SK-N-SH treated with all-trans-retinoic acid at 6 μM for 48 hours (cell line): ENCODE data around the gene TKTL1.

ENCODE experiments used
- ATAC-seq: fragments of 200-7000 bp; cut with Tn5 transposase; 3 replicates; pipeline ENCODE4 v1.9.1; 2020; ENCODE audit warnings: mild to moderate bottlenecking, moderate library complexity
- ARNTL ChIP-seq: fragments of 450-650 bp; formaldehyde crosslinking; IDR thresholded peaks from 2 replicates; pipeline ENCODE4 v1.5.0; 2020; ENCODE audit warnings: low read depth, mild to moderate bottlenecking, moderate library complexity, borderline replicate concordance
- BACH2 ChIP-seq: fragments of 250-450 bp; sonication (Bioruptor Pico); IDR thresholded peaks from 2 replicates; pipeline ENCODE4 v1.9.0; 2021; ENCODE audit warnings: mild to moderate bottlenecking, borderline replicate concordance
- CSDC2 ChIP-seq: fragments of 250-450 bp; sonication (Bioruptor Pico); IDR thresholded peaks from 2 replicates; pipeline ENCODE4 v1.5.0; 2020; ENCODE audit warnings: mild to moderate bottlenecking, moderate library complexity
- GLIS3 ChIP-seq: fragments of 250-450 bp; sonication (Bioruptor Pico); IDR thresholded peaks from 2 replicates; pipeline ENCODE4 v1.5.0; 2020; ENCODE audit warnings: mild to moderate bottlenecking, moderate library complexity
- ISL1 ChIP-seq: fragments of 250-450 bp; sonication (Bioruptor Pico); IDR thresholded peaks from 2 replicates; pipeline ENCODE4 v2.1.2; 2022; ENCODE audit warnings: mild to moderate bottlenecking, moderate library complexity
- POU6F1 ChIP-seq: fragments of 250-450 bp; sonication (Bioruptor Pico); IDR thresholded peaks from 2 replicates; pipeline ENCODE4 v1.8.0; 2021; ENCODE audit warnings: low read depth, mild to moderate bottlenecking, moderate library complexity, borderline replicate concordance
- PPARA ChIP-seq: fragments of 250-450 bp; sonication (Bioruptor Pico); IDR thresholded peaks from 2 replicates; pipeline ENCODE4 v1.5.0; 2020; ENCODE audit warnings: mild to moderate bottlenecking, borderline replicate concordance
- RARB ChIP-seq: fragments of 250-450 bp; sonication (Bioruptor Pico); IDR thresholded peaks from 2 replicates; pipeline ENCODE4 v1.8.0; 2021; ENCODE audit warnings: mild to moderate bottlenecking, moderate library complexity
- SNAI2 ChIP-seq: fragments of 250-450 bp; sonication (Bioruptor Pico); IDR thresholded peaks from 2 replicates; pipeline ENCODE4 v1.5.0; 2020; ENCODE audit warnings: mild to moderate bottlenecking, moderate library complexity
- TOX ChIP-seq: fragments of 250-450 bp; sonication (Bioruptor Pico); IDR thresholded peaks from 2 replicates; pipeline ENCODE4 v1.8.0; 2021; ENCODE audit warnings: mild to moderate bottlenecking, moderate library complexity, borderline replicate concordance
- TSHZ2 ChIP-seq: fragments of 250-450 bp; sonication (Bioruptor Pico); IDR thresholded peaks from 2 replicates; pipeline ENCODE4 v1.5.0; 2020; ENCODE audit warnings: mild to moderate bottlenecking, moderate library complexity
- ZC3H10 ChIP-seq: fragments of 250-450 bp; sonication (Bioruptor Pico); IDR thresholded peaks from 2 replicates; pipeline ENCODE4 v1.5.1; 2021; ENCODE audit warnings: mild to moderate bottlenecking, moderate library complexity
- ZFP3 ChIP-seq: fragments of 250-450 bp; sonication (Bioruptor Pico); IDR thresholded peaks from 2 replicates; pipeline ENCODE4 v1.5.0; 2020; ENCODE audit warnings: mild to moderate bottlenecking, moderate library complexity
- ZFP30 ChIP-seq: fragments of 450-650 bp; formaldehyde crosslinking; IDR thresholded peaks from 2 replicates; pipeline ENCODE4 v1.5.0; 2022; ENCODE audit warnings: mild to moderate bottlenecking, moderate library complexity
- ZNF565 ChIP-seq: fragments of 450-650 bp; formaldehyde crosslinking; conservative IDR thresholded peaks from 2 replicates; pipeline ENCODE4 v1.5.0; 2020; ENCODE audit warnings: low read depth, mild to moderate bottlenecking, moderate library complexity
- ZNF70 ChIP-seq: fragments of 450-650 bp; formaldehyde crosslinking; IDR thresholded peaks from 2 replicates; pipeline ENCODE4 v1.5.0; 2020; ENCODE audit warnings: mild to moderate bottlenecking, moderate library complexity
- ZNF8 ChIP-seq: fragments of 450-650 bp; formaldehyde crosslinking; IDR thresholded peaks from 2 replicates; pipeline ENCODE4 v1.5.0; 2020; ENCODE audit warnings: mild to moderate bottlenecking, moderate library complexity
- TF ChIP-seq, protein P1 (sequence below): fragments of 250-450 bp; sonication (Bioruptor Pico); IDR thresholded peaks from 2 replicates; pipeline ENCODE4 v1.5.1; 2020; ENCODE audit warnings: low read depth, mild to moderate bottlenecking, moderate library complexity
- TF ChIP-seq, protein P2 (sequence below): fragments of 250-450 bp; sonication (Bioruptor Pico); IDR thresholded peaks from 2 replicates; pipeline ENCODE4 v1.8.0; 2020; ENCODE audit warnings: mild to moderate bottlenecking, moderate library complexity, borderline replicate concordance
- TF ChIP-seq, protein P3 (sequence below): fragments of 250-450 bp; sonication (Bioruptor Pico); IDR thresholded peaks from 2 replicates; pipeline ENCODE4 v1.5.1; 2021; ENCODE audit warnings: mild to moderate bottlenecking, moderate library complexity

TKTL1 gene

DNA sequence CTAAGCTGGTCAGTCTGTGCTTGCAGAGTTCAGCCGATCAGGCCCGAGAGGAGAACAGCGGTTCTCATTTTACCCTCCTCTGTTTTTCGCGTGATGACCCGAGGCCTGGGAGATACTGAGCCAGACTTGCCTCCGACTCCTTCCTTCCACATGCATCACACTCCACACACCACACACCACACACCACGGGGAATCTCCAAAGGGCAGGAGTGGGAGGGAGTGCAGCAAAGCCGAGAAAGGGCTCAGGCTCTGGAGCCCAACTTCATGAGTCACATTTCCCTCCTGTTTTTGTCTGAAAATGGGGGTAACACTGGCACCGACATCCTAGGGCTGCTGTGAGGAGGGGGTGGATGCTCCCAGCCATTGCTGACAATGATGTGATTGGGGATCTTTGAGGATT, 38.9 kb downstream of the TKTL1 start:
- no peak for TF ChIP-seq ZNF8 (CRISPR knock-in tag)
- TF ChIP-seq ARNTL (CRISPR knock-in tag), result no peak
- no peak for TF ChIP-seq TSHZ2 (CRISPR knock-in tag)
- TF ChIP-seq RARB (CRISPR knock-in tag), result no peak
- TF ChIP-seq TOX (CRISPR knock-in tag), result no peak
- no peak for TF ChIP-seq CSDC2 (CRISPR knock-in tag)
- TF ChIP-seq ZFP30 (CRISPR knock-in tag), result no peak
- no peak for TF ChIP-seq PPARA (CRISPR knock-in tag)
- TF ChIP-seq, protein P1, sequence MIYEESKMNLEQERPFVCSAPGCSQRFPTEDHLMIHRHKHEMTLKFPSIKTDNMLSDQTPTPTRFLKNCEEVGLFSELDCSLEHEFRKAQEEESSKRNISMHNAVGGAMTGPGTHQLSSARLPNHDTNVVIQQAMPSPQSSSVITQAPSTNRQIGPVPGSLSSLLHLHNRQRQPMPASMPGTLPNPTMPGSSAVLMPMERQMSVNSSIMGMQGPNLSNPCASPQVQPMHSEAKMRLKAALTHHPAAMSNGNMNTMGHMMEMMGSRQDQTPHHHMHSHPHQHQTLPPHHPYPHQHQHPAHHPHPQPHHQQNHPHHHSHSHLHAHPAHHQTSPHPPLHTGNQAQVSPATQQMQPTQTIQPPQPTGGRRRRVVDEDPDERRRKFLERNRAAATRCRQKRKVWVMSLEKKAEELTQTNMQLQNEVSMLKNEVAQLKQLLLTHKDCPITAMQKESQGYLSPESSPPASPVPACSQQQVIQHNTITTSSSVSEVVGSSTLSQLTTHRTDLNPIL (CRISPR knock-in tag), result no peak
- TF ChIP-seq SNAI2, result no peak
- ATAC-seq, result no peak

DNA sequence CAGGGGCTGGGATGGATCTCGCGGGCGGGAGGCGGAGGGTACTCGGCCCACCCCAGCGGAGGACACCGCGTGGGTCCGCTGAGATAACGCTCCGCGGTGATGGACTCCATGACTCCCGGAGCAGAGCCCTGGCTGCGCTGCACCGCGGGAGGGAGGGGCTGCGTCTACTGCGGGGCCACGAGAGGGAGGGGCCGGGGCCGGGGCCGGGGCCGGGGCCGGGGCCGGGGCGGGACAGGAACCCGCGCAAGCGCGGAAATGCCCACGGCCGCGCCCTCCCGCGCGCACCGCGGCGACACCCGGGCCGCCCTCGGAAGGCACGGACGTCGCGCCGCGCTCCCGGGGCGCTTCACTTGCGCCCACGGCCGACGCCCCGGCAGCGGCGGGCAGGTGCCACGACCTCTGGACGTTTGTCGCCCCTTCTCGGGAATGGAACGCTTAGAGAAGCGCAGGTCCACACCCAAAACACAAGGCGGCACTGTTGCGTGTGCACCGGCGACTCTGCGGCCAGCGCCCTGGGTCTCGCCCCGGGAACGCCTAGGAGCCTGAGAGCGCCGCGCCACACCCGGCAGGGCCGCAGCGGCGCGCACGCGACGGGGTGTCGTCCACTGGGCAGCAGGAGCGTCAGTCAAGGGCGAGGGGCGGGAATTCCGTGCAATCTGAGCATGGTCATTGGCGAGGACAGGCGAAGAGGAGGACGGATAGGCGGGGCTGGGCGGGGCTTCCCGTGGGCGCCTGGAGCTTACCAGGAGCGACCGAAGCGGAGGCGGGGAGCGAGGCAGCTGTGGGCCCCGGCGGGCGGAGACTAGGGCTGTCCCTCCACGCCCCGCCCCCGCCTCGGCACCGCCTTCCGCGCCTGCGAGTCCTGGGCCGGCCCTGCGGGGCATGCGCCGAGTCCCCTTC, 46.1 kb downstream of the TKTL1 start:
- peak; percentile 77 for ATAC-seq

DNA sequence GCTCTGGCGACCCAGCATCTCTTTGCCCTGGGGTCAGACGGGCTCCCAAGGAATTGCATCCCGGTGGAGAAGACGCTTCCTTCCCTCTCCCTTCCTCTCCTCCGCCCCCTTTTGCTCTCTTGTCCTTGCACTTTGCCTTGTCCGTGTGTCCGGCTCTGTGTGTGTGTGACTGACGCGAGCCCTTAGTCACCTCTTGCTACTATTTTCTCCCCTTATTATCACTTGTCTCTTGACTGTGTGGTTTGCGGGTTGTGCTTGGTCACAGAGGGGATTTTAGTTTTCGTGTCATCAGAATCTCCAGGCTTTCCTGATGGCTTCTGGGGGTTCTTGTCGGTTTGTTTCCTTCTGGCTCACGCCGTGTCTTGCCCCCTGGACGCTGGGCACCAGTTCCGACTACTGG, 47.5 kb downstream of the TKTL1 start:
- peak; percentile 0; the same call in 2 of the 3 replicates for ATAC-seq

DNA sequence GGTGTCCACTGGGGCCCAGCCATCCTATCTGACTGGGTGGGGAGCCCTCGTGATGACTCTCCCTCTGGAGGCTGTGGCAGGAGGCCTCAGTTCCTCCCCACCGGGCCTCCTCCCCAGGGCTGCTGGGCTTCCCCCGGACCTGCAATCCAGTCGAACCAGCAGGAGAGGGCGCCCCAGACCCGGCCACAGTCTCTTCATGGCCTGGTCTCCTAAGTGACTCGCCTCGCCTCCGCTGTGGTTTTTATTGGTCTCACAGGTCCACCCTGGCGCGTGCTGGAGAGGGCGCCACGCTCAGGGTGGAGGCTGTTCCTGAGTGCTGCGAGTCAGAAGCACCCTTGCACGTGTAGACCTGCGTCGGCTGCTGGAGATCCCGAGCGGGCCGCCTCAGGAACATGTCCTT, 48.0 kb downstream of the TKTL1 start:
- ATAC-seq, result peak; percentile 40

GRCh38 chrX:154348114-154348531, 52.5 kb downstream of the TKTL1 start:
- no peak for ATAC-seq
- TF ChIP-seq GLIS3 (CRISPR knock-in tag) (no peak), ZC3H10 (CRISPR knock-in tag) (no peak), ZNF70 (CRISPR knock-in tag) (no peak), CSDC2 (CRISPR knock-in tag) (no peak), TSHZ2 (CRISPR knock-in tag) (no peak), ARNTL (CRISPR knock-in tag) (no peak), POU6F1 (no peak), BACH2 (no peak), ISL1 (CRISPR knock-in tag) (no peak), ZFP3 (no peak), ZNF8 (CRISPR knock-in tag) (no peak), ZNF565 (CRISPR knock-in tag) (no peak)
- TF ChIP-seq, protein P1 (CRISPR knock-in tag), result no peak
- TF ChIP-seq, protein P2, sequence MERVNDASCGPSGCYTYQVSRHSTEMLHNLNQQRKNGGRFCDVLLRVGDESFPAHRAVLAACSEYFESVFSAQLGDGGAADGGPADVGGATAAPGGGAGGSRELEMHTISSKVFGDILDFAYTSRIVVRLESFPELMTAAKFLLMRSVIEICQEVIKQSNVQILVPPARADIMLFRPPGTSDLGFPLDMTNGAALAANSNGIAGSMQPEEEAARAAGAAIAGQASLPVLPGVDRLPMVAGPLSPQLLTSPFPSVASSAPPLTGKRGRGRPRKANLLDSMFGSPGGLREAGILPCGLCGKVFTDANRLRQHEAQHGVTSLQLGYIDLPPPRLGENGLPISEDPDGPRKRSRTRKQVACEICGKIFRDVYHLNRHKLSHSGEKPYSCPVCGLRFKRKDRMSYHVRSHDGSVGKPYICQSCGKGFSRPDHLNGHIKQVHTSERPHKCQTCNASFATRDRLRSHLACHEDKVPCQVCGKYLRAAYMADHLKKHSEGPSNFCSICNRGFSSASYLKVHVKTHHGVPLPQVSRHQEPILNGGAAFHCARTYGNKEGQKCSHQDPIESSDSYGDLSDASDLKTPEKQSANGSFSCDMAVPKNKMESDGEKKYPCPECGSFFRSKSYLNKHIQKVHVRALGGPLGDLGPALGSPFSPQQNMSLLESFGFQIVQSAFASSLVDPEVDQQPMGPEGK (CRISPR knock-in tag), result no peak
- TF ChIP-seq, protein P3, sequence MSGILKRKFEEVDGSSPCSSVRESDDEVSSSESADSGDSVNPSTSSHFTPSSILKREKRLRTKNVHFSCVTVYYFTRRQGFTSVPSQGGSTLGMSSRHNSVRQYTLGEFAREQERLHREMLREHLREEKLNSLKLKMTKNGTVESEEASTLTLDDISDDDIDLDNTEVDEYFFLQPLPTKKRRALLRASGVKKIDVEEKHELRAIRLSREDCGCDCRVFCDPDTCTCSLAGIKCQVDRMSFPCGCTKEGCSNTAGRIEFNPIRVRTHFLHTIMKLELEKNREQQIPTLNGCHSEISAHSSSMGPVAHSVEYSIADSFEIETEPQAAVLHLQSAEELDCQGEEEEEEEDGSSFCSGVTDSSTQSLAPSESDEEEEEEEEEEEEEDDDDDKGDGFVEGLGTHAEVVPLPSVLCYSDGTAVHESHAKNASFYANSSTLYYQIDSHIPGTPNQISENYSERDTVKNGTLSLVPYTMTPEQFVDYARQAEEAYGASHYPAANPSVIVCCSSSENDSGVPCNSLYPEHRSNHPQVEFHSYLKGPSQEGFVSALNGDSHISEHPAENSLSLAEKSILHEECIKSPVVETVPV, result no peak
